ENCODE data around the gene PTPRD.

Gene PTPRD

GRCh38 chr9:10104774-10105173, 508.0 kb downstream of the PTPRD start:
- no peak for TF ChIP-seq CTCF (conservative IDR thresholded peaks at IDR 0.05; ENCODE audit: low read depth, low read length)
- DNase-seq (ENCODE audit: low read depth): no peak
- no peak overlapping the region for H3K4me3 ChIP-seq (ENCODE audit: low read depth, low read length)

- no peak for DNase-seq (ENCODE audit: low read depth)
- no peak for TF ChIP-seq CTCF (conservative IDR thresholded peaks at IDR 0.05; ENCODE audit: low read depth, low read length)
These were observed 517.6 kb downstream of the PTPRD start for GRCh38 chr9:10095208-10095607.

GRCh38 chr9:10094563-10094962, 518.2 kb downstream of the PTPRD start:
- H3K4me3 ChIP-seq (ENCODE audit: low read depth, low read length): no peak overlapping the region
- TF ChIP-seq CTCF (conservative IDR thresholded peaks at IDR 0.05; ENCODE audit: low read depth, low read length): no peak
- no peak for DNase-seq (ENCODE audit: low read depth)

More at GRCh38 chr9:10095208-10095607, 517.6 kb downstream of the PTPRD start:
- no peak overlapping the region for H3K4me3 ChIP-seq (ENCODE audit: low read depth, low read length)

- no peak overlapping the region for H3K4me3 ChIP-seq (ENCODE audit: low read depth, low read length)
- no peak for DNase-seq (ENCODE audit: low read depth)
- no peak for TF ChIP-seq CTCF (conservative IDR thresholded peaks at IDR 0.05; ENCODE audit: low read depth, low read length)
These were observed 532.8 kb downstream of the PTPRD start for GRCh38 chr9:10080012-10080411.

DNA sequence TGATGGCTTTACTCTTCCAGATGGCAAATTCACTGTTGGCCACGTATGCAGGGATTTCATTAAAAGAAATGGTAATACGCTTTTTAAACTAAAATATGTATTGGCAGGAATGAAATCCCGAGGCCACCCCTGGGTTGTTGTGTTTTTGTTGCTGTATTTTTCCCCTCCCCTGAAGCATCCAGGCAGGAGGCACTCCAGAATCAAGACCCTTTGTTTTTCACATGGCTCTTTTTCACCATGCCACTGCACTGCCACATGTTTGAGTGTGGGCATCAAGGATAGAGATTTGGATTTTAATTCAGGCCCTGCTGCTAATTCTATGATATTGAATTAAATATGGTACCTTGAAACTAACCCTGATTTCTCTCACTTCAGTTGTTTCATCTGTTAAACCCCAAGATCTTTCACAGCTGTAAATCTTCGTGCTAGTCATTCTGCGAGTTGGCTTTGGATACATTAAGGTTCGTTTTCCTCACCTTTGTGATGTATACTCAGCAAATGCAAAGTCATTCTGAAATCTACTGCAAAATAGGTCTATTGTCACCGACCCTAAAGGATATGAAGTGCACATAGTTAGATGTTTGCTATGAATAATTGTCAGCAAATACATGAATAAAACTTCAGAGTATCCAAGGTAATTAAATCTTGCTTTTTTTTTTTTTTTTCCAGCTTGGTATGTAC, 533.4 kb downstream of the PTPRD start:
- DNase-seq (ENCODE audit: low read depth): no peak
- no peak overlapping the region for H3K4me3 ChIP-seq (ENCODE audit: low read depth, low read length)
- no peak for TF ChIP-seq CTCF (conservative IDR thresholded peaks at IDR 0.05; ENCODE audit: low read depth, low read length)

DNA sequence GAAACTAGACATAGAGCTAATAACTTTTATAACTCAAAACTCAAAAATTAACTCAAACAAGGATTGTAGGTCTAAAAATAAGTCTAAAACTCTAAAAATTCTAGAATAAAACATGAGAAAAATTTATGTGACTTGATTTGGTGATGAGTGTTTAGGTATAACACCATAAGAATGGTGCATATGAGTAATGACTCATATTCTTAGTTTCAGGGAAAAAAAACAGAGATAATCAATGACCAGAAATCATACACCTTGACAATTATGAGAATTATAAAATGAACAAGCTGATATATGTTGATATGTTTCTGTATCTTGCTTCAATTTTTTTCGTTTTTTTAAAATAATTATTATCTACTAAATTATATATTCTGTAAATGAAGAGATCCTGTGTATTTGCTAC, 541.2 kb downstream of the PTPRD start:
- TF ChIP-seq CTCF (conservative IDR thresholded peaks at IDR 0.05; ENCODE audit: low read depth, low read length): no peak
- H3K4me3 ChIP-seq (ENCODE audit: low read depth, low read length): no peak overlapping the region
- no peak for DNase-seq (ENCODE audit: low read depth)

Measured in choroid plexus epithelial cell (primary cell).